ENCODE data around the gene MAN1C1.

The MAN1C1 gene

GRCh38 chr1:25610822-25611630 is 5.6 kb upstream of the MAN1C1 start:
- TF ChIP-seq NFIC (IDR thresholded peaks at IDR 0.05), result no peak
- TF ChIP-seq CREB1 (IDR thresholded peaks at IDR 0.05; ENCODE audit: low read depth), result no peak
- no peak for TF ChIP-seq REST (IDR thresholded peaks at IDR 0.05; ENCODE audit: low read depth)
- no peak for TF ChIP-seq RAD21 (IDR thresholded peaks at IDR 0.05; ENCODE audit: low read depth)
- TF ChIP-seq YY1 (IDR thresholded peaks at IDR 0.05; ENCODE audit: low read depth), result no peak
- no peak for TF ChIP-seq TAF1 (IDR thresholded peaks at IDR 0.05; ENCODE audit: low read depth)
- no peak for TF ChIP-seq EGR1 (IDR thresholded peaks at IDR 0.05)
- no peak for TF ChIP-seq CEBPB (IDR thresholded peaks at IDR 0.05)
- no peak for TF ChIP-seq TEAD4 (IDR thresholded peaks at IDR 0.05)
- no peak for TF ChIP-seq ZBTB7A (IDR thresholded peaks at IDR 0.05; ENCODE audit: low read depth)
- TF ChIP-seq FOXM1 (IDR thresholded peaks at IDR 0.05; ENCODE audit: borderline replicate concordance, low read depth), result no peak
- no peak for TF ChIP-seq TCF12 (IDR thresholded peaks at IDR 0.05; ENCODE audit: low read depth)
- TF ChIP-seq EP300 (IDR thresholded peaks at IDR 0.05; ENCODE audit: borderline replicate concordance), result no peak
- no peak for TF ChIP-seq MAX (IDR thresholded peaks at IDR 0.05)
- TF ChIP-seq USF1 (IDR thresholded peaks at IDR 0.05), result no peak

GRCh38 chr1:25611843-25612242 is 4.7 kb upstream of the MAN1C1 start:
- TF ChIP-seq MAX (IDR thresholded peaks at IDR 0.05) (no peak), TEAD4 (IDR thresholded peaks at IDR 0.05) (no peak), CREB1 (IDR thresholded peaks at IDR 0.05; ENCODE audit: low read depth) (no peak), TAF1 (IDR thresholded peaks at IDR 0.05; ENCODE audit: low read depth) (no peak), CEBPB (IDR thresholded peaks at IDR 0.05) (no peak), REST (IDR thresholded peaks at IDR 0.05; ENCODE audit: low read depth) (no peak), ZBTB7A (IDR thresholded peaks at IDR 0.05; ENCODE audit: low read depth) (no peak), USF1 (IDR thresholded peaks at IDR 0.05) (no peak), RAD21 (IDR thresholded peaks at IDR 0.05; ENCODE audit: low read depth) (no peak), YY1 (IDR thresholded peaks at IDR 0.05; ENCODE audit: low read depth) (no peak), NFIC (IDR thresholded peaks at IDR 0.05) (no peak), EGR1 (IDR thresholded peaks at IDR 0.05) (no peak), FOXM1 (IDR thresholded peaks at IDR 0.05; ENCODE audit: borderline replicate concordance, low read depth) (no peak), TCF12 (IDR thresholded peaks at IDR 0.05; ENCODE audit: low read depth) (no peak), EP300 (IDR thresholded peaks at IDR 0.05; ENCODE audit: borderline replicate concordance) (no peak)

GRCh38 chr1:25612421-25612820 is 4.2 kb upstream of the MAN1C1 start:
- no peak for TF ChIP-seq TEAD4 (IDR thresholded peaks at IDR 0.05)
- TF ChIP-seq CEBPB (IDR thresholded peaks at IDR 0.05), result no peak
- TF ChIP-seq TAF1 (IDR thresholded peaks at IDR 0.05; ENCODE audit: low read depth), result no peak
- no peak for TF ChIP-seq FOXM1 (IDR thresholded peaks at IDR 0.05; ENCODE audit: borderline replicate concordance, low read depth)
- TF ChIP-seq ZBTB7A (IDR thresholded peaks at IDR 0.05; ENCODE audit: low read depth), result no peak
- no peak for TF ChIP-seq YY1 (IDR thresholded peaks at IDR 0.05; ENCODE audit: low read depth)
- TF ChIP-seq MAX (IDR thresholded peaks at IDR 0.05), result no peak
- TF ChIP-seq TCF12 (IDR thresholded peaks at IDR 0.05; ENCODE audit: low read depth), result no peak
- no peak for TF ChIP-seq RAD21 (IDR thresholded peaks at IDR 0.05; ENCODE audit: low read depth)
- no peak for TF ChIP-seq EGR1 (IDR thresholded peaks at IDR 0.05)
- TF ChIP-seq EP300 (IDR thresholded peaks at IDR 0.05; ENCODE audit: borderline replicate concordance), result no peak
- TF ChIP-seq NFIC (IDR thresholded peaks at IDR 0.05), result no peak
- no peak for TF ChIP-seq CREB1 (IDR thresholded peaks at IDR 0.05; ENCODE audit: low read depth)
- TF ChIP-seq REST (IDR thresholded peaks at IDR 0.05; ENCODE audit: low read depth), result no peak
- TF ChIP-seq USF1 (IDR thresholded peaks at IDR 0.05), result no peak
